HCT116 (cell line): Measurements from ENCODE around the gene PACRG. TPM values are rescaled to one million over a fixed set of nuclear protein-coding genes. Genes with fewer than 3 reads are reported as not detected.

Experiments used
- ATAC-seq: fragments of 200-7000 bp; cut with Tn5 transposase; 2 replicates; pipeline ENCODE4 v1.9.1; 2020; ENCODE audit warnings: mild to moderate bottlenecking, moderate library complexity
- BruUV-seq: library from RNA; stranded (reverse); fragments of 400-500 nt; replicated peaks from 2 replicates; lab custom pipeline; 2021; lab: Mats Ljungman, UMichigan
- CTCF ChIA-PET: fragments of 300-600 bp; sonication (Branson Sonifier 250); formaldehyde crosslinking; loops from one replicate; lab custom pipeline; 2021; ENCODE audit warnings: antibody characterized with exemption; lab: Charles Lee
- POLR2A ChIA-PET: fragments of 300-600, 350-600 bp; sonication (Branson Sonifier 250); formaldehyde crosslinking; loops from one replicate; lab custom pipeline; 2021; ENCODE audit warnings: antibody characterized with exemption; lab: Charles Lee
- RAD21 ChIA-PET, 2 experiments: fragments of 300-600 bp; sonication (Branson Sonifier 250); formaldehyde crosslinking; loops; one replicate each; lab custom pipeline; 2023; ENCODE audit warnings: low total read pairs in 2 of 2; ENCODE audit not compliant: uncharacterized antibody in 2 of 2, unreplicated experiment in 2 of 2, low non-redundant PET in 1 of 2; lab: Charles Lee
- DNase-seq: peaks from one replicate; pipeline ENCODE4 v3.0.0-alpha.2; 2010; ENCODE audit warnings: low read depth, low spot score
- H2AFZ ChIP-seq: fragments of 200-600 bp; shearing (Covaris generic), sonication (generic); 2 replicates; pipeline ENCODE4 v1.6.1; 2017; ENCODE audit warnings: low read depth, mixed run types, mixed read lengths, antibody characterized with exemption, low read length; ENCODE audit not compliant: poor library complexity, severe bottlenecking
- H3K27ac ChIP-seq: 2 replicates; pipeline ENCODE4 v1.5.1; 2012; ENCODE audit warnings: low read depth, low read length
- H3K27me3 ChIP-seq: fragments of 200-600 bp; sonication (generic); 2 replicates; pipeline ENCODE4 v1.6.1; 2016; ENCODE audit warnings: mixed run types, low read length, mixed read lengths; ENCODE audit not compliant: insufficient read depth
- H3K36me3 ChIP-seq, 2 experiments: fragments of 200-500 bp in 1 of 2; fragments of 200-600 bp in 1 of 2; sonication (Bioruptor generic) in 1 of 2; sonication (generic) in 1 of 2; 2 replicates each; pipeline versions ENCODE4 v1.5.1 to v1.6.1; 2014 to 2016; ENCODE audit warnings: low read length in 2 of 2, inconsistent platforms in 1 of 2, mixed read lengths in 1 of 2, mixed run types in 1 of 2; ENCODE audit not compliant: insufficient read depth in 2 of 2, control insufficient read depth in 1 of 2
- H3K4me1 ChIP-seq, 2 experiments: fragments of 200-600 bp in 1 of 2; sonication (generic) in 1 of 2; 2 replicates each; pipeline versions ENCODE4 v1.5.1 to v1.6.1; 2012 to 2017; ENCODE audit warnings: low read length in 2 of 2, inconsistent platforms in 1 of 2, mild to moderate bottlenecking in 1 of 2, mixed read lengths in 1 of 2, mixed run types in 1 of 2, moderate library complexity in 1 of 2; ENCODE audit not compliant: insufficient read depth in 2 of 2, control insufficient read depth in 1 of 2
- H3K4me2 ChIP-seq: fragments of 200-600 bp; sonication (generic); 2 replicates; pipeline ENCODE4 v1.6.1; 2017; ENCODE audit warnings: mixed run types, low read length, mixed read lengths
- H3K4me3 ChIP-seq, 2 experiments: fragments of 200-600 bp in 1 of 2; sonication (generic) in 1 of 2; replicated peaks in 1 of 2; 2 replicates each; pipeline ENCODE4 v1.5.1; 2011 to 2016; ENCODE audit warnings: low read length in 2 of 2, control low read depth in 1 of 2, low read depth in 1 of 2, mild to moderate bottlenecking in 1 of 2, mixed read lengths in 1 of 2, mixed run types in 1 of 2
- H3K79me2 ChIP-seq: fragments of 200-600 bp; sonication (generic); 2 replicates; pipeline ENCODE4 v1.6.1; 2017; ENCODE audit warnings: mild to moderate bottlenecking, mixed run types, low read length, moderate library complexity, mixed read lengths; ENCODE audit not compliant: insufficient read depth
- H3K9ac ChIP-seq: fragments of 200-600 bp; sonication (generic); 2 replicates; pipeline ENCODE4 v1.6.1; 2016; ENCODE audit warnings: low read length, mixed read lengths
- H3K9me2 ChIP-seq: fragments of 200-600 bp; sonication (generic), shearing (Covaris generic); 2 replicates; pipeline ENCODE4 v1.6.1; 2017; ENCODE audit warnings: mixed run types, mild to moderate bottlenecking, moderate library complexity; ENCODE audit not compliant: insufficient read depth
- H3K9me3 ChIP-seq, 2 experiments: fragments of 200-500 bp in 1 of 2; fragments of 200-600 bp in 1 of 2; sonication (Bioruptor generic) in 1 of 2; sonication (generic) in 1 of 2; 2 replicates each; pipeline ENCODE4 v1.6.1; 2014 to 2017; ENCODE audit warnings: low read length in 2 of 2, mixed read lengths in 2 of 2, inconsistent platforms in 1 of 2, low read depth in 1 of 2, mild to moderate bottlenecking in 1 of 2, mixed run types in 1 of 2, moderate library complexity in 1 of 2; ENCODE audit not compliant: control insufficient read depth in 1 of 2, insufficient read depth in 1 of 2
- H4K20me1 ChIP-seq: fragments of 200-600 bp; sonication (generic), shearing (Covaris generic); 2 replicates; pipeline ENCODE4 v1.6.1; 2017; ENCODE audit warnings: mixed run types, mild to moderate bottlenecking, moderate library complexity; ENCODE audit not compliant: insufficient read depth
- CBX3 ChIP-seq: IDR thresholded peaks from 2 replicates; pipeline ENCODE4 v1.6.1; 2012; ENCODE audit warnings: low read depth
- EGR1 ChIP-seq: IDR thresholded peaks from 2 replicates; pipeline ENCODE4 v1.6.1; 2012; ENCODE audit warnings: low read depth
- ELF1 ChIP-seq: IDR thresholded peaks from 2 replicates; pipeline ENCODE4 v1.6.1; 2012; ENCODE audit warnings: low read depth, borderline replicate concordance
- EZH2 ChIP-seq: fragments of 200-600 bp; sonication (generic); IDR thresholded peaks from 2 replicates; pipeline ENCODE4 v1.6.1; 2017; ENCODE audit warnings: antibody characterized with exemption, mixed run types
- EZH2phosphoT487 ChIP-seq: fragments of 200-600 bp; IDR thresholded peaks from 2 replicates; pipeline ENCODE4 v1.6.1; 2018; ENCODE audit warnings: antibody characterized with exemption, borderline replicate concordance
- FOSL1 ChIP-seq: IDR thresholded peaks from 2 replicates; pipeline ENCODE4 v1.6.1; 2012; ENCODE audit warnings: low read depth
- JUND ChIP-seq: IDR thresholded peaks from 2 replicates; pipeline ENCODE4 v1.6.1; 2012
- POLR2AphosphoS5 ChIP-seq: IDR thresholded peaks from 2 replicates; pipeline ENCODE4 v1.6.1; 2011; ENCODE audit warnings: mild to moderate bottlenecking, low read depth, low read length, moderate library complexity
- RAD21 ChIP-seq: IDR thresholded peaks from 2 replicates; pipeline ENCODE4 v1.6.1; 2012; ENCODE audit warnings: low read depth, mild to moderate bottlenecking
- SIN3A ChIP-seq: IDR thresholded peaks from 2 replicates; pipeline ENCODE4 v1.6.1; 2012; ENCODE audit warnings: low read depth
- SP1 ChIP-seq: IDR thresholded peaks from 2 replicates; pipeline ENCODE4 v1.6.1; 2012; ENCODE audit warnings: low read depth
- SRF ChIP-seq: IDR thresholded peaks from 2 replicates; pipeline ENCODE4 v1.6.1; 2012; ENCODE audit warnings: low read depth
- TCF7L2 ChIP-seq: IDR thresholded peaks from 2 replicates; pipeline ENCODE4 v1.7.0; 2011; ENCODE audit warnings: borderline replicate concordance, inconsistent platforms; ENCODE audit not compliant: insufficient read depth, insufficient read length; ENCODE audit errors: extremely low read depth
- YY1 ChIP-seq: IDR thresholded peaks from 2 replicates; pipeline ENCODE4 v1.6.1; 2011; ENCODE audit warnings: low read length, low read depth, moderate library complexity, mild to moderate bottlenecking; ENCODE audit not compliant: insufficient replicate concordance; ENCODE audit errors: extremely low read depth
- ZNF274 ChIP-seq: fragments of 200-500 bp; sonication (Bioruptor generic); IDR thresholded peaks from 2 replicates; pipeline ENCODE4 v1.6.1; 2014; ENCODE audit warnings: mild to moderate bottlenecking, low read depth, low read length, inconsistent platforms
- intact Hi-C: fragments of 100-400 bp; cut with micrococcal nuclease; formaldehyde crosslinking; loops from 2 replicates; pipeline ENCODE4 v1.10.0; 2022
- total RNA-seq: library from RNA; stranded (reverse); gene quantifications from one replicate; pipeline ENCODE4 v1.2.1, GENCODE V29; 2021; ENCODE audit not compliant: unreplicated experiment
- TF ChIP-seq, protein P1 (sequence below): IDR thresholded peaks from 2 replicates; pipeline ENCODE4 v1.6.1; 2012
- TF ChIP-seq, protein P2 (sequence below), 3 experiments: fragments of 200-600 bp in 1 of 3; sonication (generic) in 1 of 3; IDR thresholded peaks in 2 of 3; conservative IDR thresholded peaks in 1 of 3; 2 replicates each; pipeline ENCODE4 v1.5.1; 2012 to 2017; ENCODE audit warnings: low read depth in 2 of 3, low read length in 2 of 3, antibody characterized with exemption in 1 of 3, borderline replicate concordance in 1 of 3, control low read depth in 1 of 3, mild to moderate bottlenecking in 1 of 3, mixed read lengths in 1 of 3, mixed run types in 1 of 3, moderate library complexity in 1 of 3; ENCODE audit not compliant: insufficient read depth in 1 of 3

Gene PACRG
- total RNA-seq, 1 experiment from 2014 or later: 0.71 TPM

GRCh38 chr6:163023700-163024099 lies 295.9 kb downstream of the PACRG start:
- ATAC-seq: no peak
- no peak overlapping the region for H3K4me3 ChIP-seq
- intact Hi-C loops: no loop called here
- no peaks in the 10 kb centered on the region for H3K27me3 ChIP-seq
- H3K9ac ChIP-seq: no peak overlapping the region
- H3K9me2 ChIP-seq: no peaks in the 10 kb centered on the region
- no peaks in the 10 kb centered on the region for H3K36me3 ChIP-seq
- no peak for TF ChIP-seq SIN3A
- no peak for TF ChIP-seq TCF7L2
- TF ChIP-seq FOSL1: no peak
- TF ChIP-seq, protein P1, sequence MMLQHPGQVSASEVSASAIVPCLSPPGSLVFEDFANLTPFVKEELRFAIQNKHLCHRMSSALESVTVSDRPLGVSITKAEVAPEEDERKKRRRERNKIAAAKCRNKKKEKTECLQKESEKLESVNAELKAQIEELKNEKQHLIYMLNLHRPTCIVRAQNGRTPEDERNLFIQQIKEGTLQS: no peak
- TF ChIP-seq EGR1: no peak
- TF ChIP-seq YY1: no peak
- TF ChIP-seq POLR2AphosphoS5: no peak
- no peak for TF ChIP-seq JUND
- TF ChIP-seq EZH2: no peak
- TF ChIP-seq RAD21: no peak
- TF ChIP-seq ELF1: no peak
- no peak for TF ChIP-seq CBX3
- no peak for TF ChIP-seq ZNF274
- TF ChIP-seq SP1: no peak
- POLR2A ChIA-PET: no interaction called here
- no TSS peak for BruUV-seq
- no peaks in the 10 kb centered on the region for H3K9me3 ChIP-seq
- no peak overlapping the region for H3K4me2 ChIP-seq
- no peak overlapping the region for H2AFZ ChIP-seq
- H4K20me1 ChIP-seq: no peaks in the 10 kb centered on the region
- CTCF ChIA-PET: no interaction called here
- DNase-seq: no peak
- no peak overlapping the region for H3K27ac ChIP-seq
- H3K79me2 ChIP-seq: no peaks in the 10 kb centered on the region
- RAD21 ChIA-PET: no interaction called here
- peaks cover 0 to 3% of the 10 kb centered on the region in 2 experiments; a peak in 1 of 4 replicates for H3K4me1 ChIP-seq

DNA sequence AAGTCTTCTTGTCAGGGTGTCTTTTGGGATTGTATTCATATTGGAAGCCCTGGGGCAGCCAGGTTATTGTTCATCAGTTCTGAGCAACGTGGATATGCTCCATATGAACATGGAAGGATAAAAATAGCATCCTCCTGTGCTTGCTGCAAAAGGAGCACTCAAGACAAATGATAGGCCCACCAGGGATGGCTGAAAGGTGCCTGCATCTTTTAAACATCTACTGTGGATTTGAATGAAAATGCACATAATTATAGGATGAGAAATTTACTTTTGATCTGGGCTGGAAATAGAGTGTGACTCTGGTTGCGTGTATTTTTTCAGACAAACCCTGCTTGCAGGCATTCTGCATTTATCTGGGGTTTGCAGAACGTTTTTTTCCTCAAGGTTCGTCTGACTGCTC lies 299.1 kb downstream of the PACRG start:
- no peaks in the 10 kb centered on the region for H4K20me1 ChIP-seq
- DNase-seq: no peak
- ChIA-PET CTCF (no interaction called here), POLR2A (no interaction called here), RAD21 (no interaction called here)
- no peak for ATAC-seq
- H3K4me2 ChIP-seq: no peak overlapping the region
- BruUV-seq: no TSS peak
- H3K27ac ChIP-seq: no peak overlapping the region
- no peaks in the 10 kb centered on the region for H3K9me2 ChIP-seq
- intact Hi-C loops: no loop called here
- H3K4me1 ChIP-seq: peaks cover 0 to 3% of the 10 kb centered on the region in 2 experiments; a peak in 1 of 4 replicates
- no peaks in the 10 kb centered on the region for H3K36me3 ChIP-seq
- no peaks in the 10 kb centered on the region for H3K27me3 ChIP-seq
- H3K9me3 ChIP-seq: no peaks in the 10 kb centered on the region; a peak in 1 of 4 replicates
- no peak overlapping the region for H2AFZ ChIP-seq
- no peak overlapping the region for H3K4me3 ChIP-seq
- H3K79me2 ChIP-seq: no peaks in the 10 kb centered on the region
- no peak overlapping the region for H3K9ac ChIP-seq
- TF ChIP-seq POLR2AphosphoS5: no peak
- TF ChIP-seq EZH2: no peak
- no peak for TF ChIP-seq SP1
- no peak for TF ChIP-seq EZH2phosphoT487
- no peak for TF ChIP-seq FOSL1
- TF ChIP-seq TCF7L2: no peak
- TF ChIP-seq, protein P2, sequence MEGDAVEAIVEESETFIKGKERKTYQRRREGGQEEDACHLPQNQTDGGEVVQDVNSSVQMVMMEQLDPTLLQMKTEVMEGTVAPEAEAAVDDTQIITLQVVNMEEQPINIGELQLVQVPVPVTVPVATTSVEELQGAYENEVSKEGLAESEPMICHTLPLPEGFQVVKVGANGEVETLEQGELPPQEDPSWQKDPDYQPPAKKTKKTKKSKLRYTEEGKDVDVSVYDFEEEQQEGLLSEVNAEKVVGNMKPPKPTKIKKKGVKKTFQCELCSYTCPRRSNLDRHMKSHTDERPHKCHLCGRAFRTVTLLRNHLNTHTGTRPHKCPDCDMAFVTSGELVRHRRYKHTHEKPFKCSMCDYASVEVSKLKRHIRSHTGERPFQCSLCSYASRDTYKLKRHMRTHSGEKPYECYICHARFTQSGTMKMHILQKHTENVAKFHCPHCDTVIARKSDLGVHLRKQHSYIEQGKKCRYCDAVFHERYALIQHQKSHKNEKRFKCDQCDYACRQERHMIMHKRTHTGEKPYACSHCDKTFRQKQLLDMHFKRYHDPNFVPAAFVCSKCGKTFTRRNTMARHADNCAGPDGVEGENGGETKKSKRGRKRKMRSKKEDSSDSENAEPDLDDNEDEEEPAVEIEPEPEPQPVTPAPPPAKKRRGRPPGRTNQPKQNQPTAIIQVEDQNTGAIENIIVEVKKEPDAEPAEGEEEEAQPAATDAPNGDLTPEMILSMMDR (IDR thresholded peaks at IDR 0.05 in 2 of 3, conservative IDR thresholded peaks at IDR 0.05 in 1 of 3; ENCODE audit: borderline replicate concordance in 1 of 3, insufficient read depth in 1 of 3, low read depth in 2 of 3, low read length in 2 of 3): no peak
- TF ChIP-seq SRF: no peak
